Measurements from ENCODE around the gene SORCS2.

DNA sequence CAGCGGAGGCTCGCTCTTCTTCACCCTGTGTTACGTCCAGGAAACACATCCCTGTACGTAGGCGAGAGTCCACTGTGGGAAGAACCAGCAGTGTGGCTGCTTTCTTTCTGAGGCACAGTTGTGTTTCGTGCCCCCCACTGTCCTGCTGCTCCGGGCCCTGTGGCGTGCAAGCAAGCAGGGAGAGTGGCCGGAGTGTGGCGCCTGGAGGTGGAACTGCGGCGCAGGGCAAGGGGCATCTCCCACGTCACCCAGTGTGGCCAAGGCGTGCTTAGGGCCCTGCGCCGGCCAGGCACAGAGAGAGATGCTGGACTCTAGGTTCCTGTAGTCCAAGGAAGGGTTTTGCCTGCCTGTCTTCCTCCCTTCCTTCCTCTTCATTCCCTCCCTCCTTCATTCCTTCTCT is 255.7 kb downstream of the SORCS2 start:
- TF ChIP-seq, protein P1, sequence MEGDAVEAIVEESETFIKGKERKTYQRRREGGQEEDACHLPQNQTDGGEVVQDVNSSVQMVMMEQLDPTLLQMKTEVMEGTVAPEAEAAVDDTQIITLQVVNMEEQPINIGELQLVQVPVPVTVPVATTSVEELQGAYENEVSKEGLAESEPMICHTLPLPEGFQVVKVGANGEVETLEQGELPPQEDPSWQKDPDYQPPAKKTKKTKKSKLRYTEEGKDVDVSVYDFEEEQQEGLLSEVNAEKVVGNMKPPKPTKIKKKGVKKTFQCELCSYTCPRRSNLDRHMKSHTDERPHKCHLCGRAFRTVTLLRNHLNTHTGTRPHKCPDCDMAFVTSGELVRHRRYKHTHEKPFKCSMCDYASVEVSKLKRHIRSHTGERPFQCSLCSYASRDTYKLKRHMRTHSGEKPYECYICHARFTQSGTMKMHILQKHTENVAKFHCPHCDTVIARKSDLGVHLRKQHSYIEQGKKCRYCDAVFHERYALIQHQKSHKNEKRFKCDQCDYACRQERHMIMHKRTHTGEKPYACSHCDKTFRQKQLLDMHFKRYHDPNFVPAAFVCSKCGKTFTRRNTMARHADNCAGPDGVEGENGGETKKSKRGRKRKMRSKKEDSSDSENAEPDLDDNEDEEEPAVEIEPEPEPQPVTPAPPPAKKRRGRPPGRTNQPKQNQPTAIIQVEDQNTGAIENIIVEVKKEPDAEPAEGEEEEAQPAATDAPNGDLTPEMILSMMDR (conservative IDR thresholded peaks at IDR 0.05; ENCODE audit: low read depth, low read length) = no peak
- TF ChIP-seq EZH2 (IDR thresholded peaks at IDR 0.05; ENCODE audit: borderline replicate concordance, low read depth, low read length, poor library complexity, severe bottlenecking) = no peak

All from A673 (cell line).